ENCODE measurements around the gene TEAD1. TPM values are rescaled to one million over a fixed set of nuclear protein-coding genes. Genes with fewer than 3 reads are reported as not detected.

TEAD1 gene
- total RNA-seq, 2 experiments from 2014 or later = 0.11 TPM; not detected in 1

GRCh38 chr11:12968826-12969225, 294.6 kb downstream of the TEAD1 start:
- H3K4me3 Mint-ChIP-seq = no peak overlapping the region

GRCh38 chr11:12971955-12972354, 297.7 kb downstream of the TEAD1 start:
- H3K4me3 Mint-ChIP-seq = no peak overlapping the region
- Histone ChIP-seq H3K27me3 (ENCODE audit: control insufficient read depth in 1 of 2, insufficient read depth in 2 of 2, low read length in 2 of 2) (peaks cover 3 to 6% of the 10 kb centered on the region in 2 experiments), H3K9me3 (ENCODE audit: control insufficient read depth in 1 of 2, insufficient read depth in 1 of 2, low read length in 2 of 2) (no peaks in the 10 kb centered on the region), H3K4me1 (ENCODE audit: insufficient read depth, low read length) (no peaks in the 10 kb centered on the region), H3K27ac (ENCODE audit: low read depth in 1 of 2, low read length in 2 of 2) (no peak overlapping the region), H3K36me3 (ENCODE audit: insufficient read depth, low read length) (no peaks in the 10 kb centered on the region), H3K4me3 (ENCODE audit: low read length) (no peak overlapping the region)
- TF ChIP-seq CTCF (IDR thresholded peaks at IDR 0.05) = no peak
- H3K9me3 Mint-ChIP-seq = no peaks in the 10 kb centered on the region
- ChIA-PET POLR2A (no interaction called here), CTCF (no interaction called here)
- no peaks in the 10 kb centered on the region for H3K36me3 Mint-ChIP-seq (ENCODE audit: low read depth)
- no peak for ATAC-seq (ENCODE audit: poor library complexity)
- DNase-seq = no peak
- H3K27ac Mint-ChIP-seq = no peak overlapping the region
- peaks cover 6% of the 10 kb centered on the region for H3K27me3 Mint-ChIP-seq
- no peaks in the 10 kb centered on the region for H3K4me1 Mint-ChIP-seq (ENCODE audit: low read depth)
- intact Hi-C loops (cut with DNase I, micrococcal nuclease) = no loop called here

More at GRCh38 chr11:12968826-12969225, 294.6 kb downstream of the TEAD1 start:
- Histone ChIP-seq H3K9me3 (ENCODE audit: control insufficient read depth in 1 of 2, insufficient read depth in 1 of 2, low read length in 2 of 2) (no peaks in the 10 kb centered on the region), H3K27ac (ENCODE audit: low read depth in 1 of 2, low read length in 2 of 2) (no peak overlapping the region), H3K4me1 (ENCODE audit: insufficient read depth, low read length) (no peaks in the 10 kb centered on the region), H3K4me3 (ENCODE audit: low read length) (no peak overlapping the region), H3K36me3 (ENCODE audit: insufficient read depth, low read length) (no peaks in the 10 kb centered on the region), H3K27me3 (ENCODE audit: control insufficient read depth in 1 of 2, insufficient read depth in 2 of 2, low read length in 2 of 2) (peaks cover 0 to 5% of the 10 kb centered on the region in 2 experiments)
- Mint-ChIP-seq H3K27ac (no peak overlapping the region), H3K4me1 (ENCODE audit: low read depth) (no peaks in the 10 kb centered on the region), H3K27me3 (peaks cover 19% of the 10 kb centered on the region), H3K36me3 (ENCODE audit: low read depth) (no peaks in the 10 kb centered on the region), H3K9me3 (no peaks in the 10 kb centered on the region)
- DNase-seq (no peak), ATAC-seq (ENCODE audit: poor library complexity) (no peak)
- CTCF ChIA-PET = no interaction called here
- intact Hi-C loops (cut with DNase I, micrococcal nuclease) = loop anchor here (10.0 kb wide), 2 partner anchors 266 to 1276 kb away; no protein-coding TSS in a partner anchor
- POLR2A ChIA-PET = no interaction called here
- no peak for TF ChIP-seq CTCF (IDR thresholded peaks at IDR 0.05)

- Mint-ChIP-seq H3K27me3 (peaks cover 5% of the 10 kb centered on the region), H3K9me3 (no peaks in the 10 kb centered on the region), H3K36me3 (ENCODE audit: low read depth) (no peaks in the 10 kb centered on the region), H3K4me3 (no peak overlapping the region), H3K4me1 (ENCODE audit: low read depth) (no peaks in the 10 kb centered on the region), H3K27ac (no peak overlapping the region)
- TF ChIP-seq CTCF (IDR thresholded peaks at IDR 0.05) = no peak
- Histone ChIP-seq H3K9me3 (ENCODE audit: control insufficient read depth in 1 of 2, insufficient read depth in 1 of 2, low read length in 2 of 2) (no peaks in the 10 kb centered on the region), H3K36me3 (ENCODE audit: insufficient read depth, low read length) (no peaks in the 10 kb centered on the region), H3K27me3 (ENCODE audit: control insufficient read depth in 1 of 2, insufficient read depth in 2 of 2, low read length in 2 of 2) (peaks cover 0 to 6% of the 10 kb centered on the region in 2 experiments), H3K4me3 (ENCODE audit: low read length) (no peak overlapping the region), H3K4me1 (ENCODE audit: insufficient read depth, low read length) (no peaks in the 10 kb centered on the region), H3K27ac (ENCODE audit: low read depth in 1 of 2, low read length in 2 of 2) (no peak overlapping the region)
- ChIA-PET CTCF (interaction anchor here (0.9 kb wide), 2 partner anchors 10 to 11 kb away, joined by 3 to 4 read pairs; no protein-coding TSS in a partner anchor), POLR2A (no interaction called here)
- intact Hi-C loops (cut with DNase I, micrococcal nuclease) = no loop called here
- no peak for DNase-seq
- ATAC-seq (ENCODE audit: poor library complexity) = no peak
These were observed 299.4 kb downstream of the TEAD1 start for GRCh38 chr11:12973528-12974181.
